ENCODE data around the gene LRRC9.
"Not testable (repeated sequence)": the region's sequence is repeated elsewhere in the genome, so short reads cannot be mapped to it uniquely, and the experiment has no call there.

The LRRC9 gene

GRCh38 chr14:59919570-59920377 lies at the start of gene LRRC9:
Gene LRRC9, plus strand, starts transcription at chr14:59920144.
- DNase-seq (ENCODE audit: low read depth, low spot score): no peak

- no peak for DNase-seq (ENCODE audit: low read depth, low spot score)
Measured at GRCh38 chr14:59870277-59871165, 49.4 kb upstream of the LRRC9 start, which contains the start of gene RTN1. Gene RTN1, minus strand, starts transcription at chr14:59870776. Its CDS starts 146 bp downstream, at chr14:59870630.

GRCh38 chr14:59871166-59871495 lies 48.8 kb upstream of the LRRC9 start:
- DNase-seq (ENCODE audit: low read depth, low spot score): no peak

GRCh38 chr14:59882957-59883356 lies 37.0 kb upstream of the LRRC9 start:
- no peak for DNase-seq (ENCODE audit: low read depth, low spot score)

- no peak for DNase-seq (ENCODE audit: low read depth, low spot score)
Measured at GRCh38 chr14:59890676-59891075, 29.3 kb upstream of the LRRC9 start.

- no peak for DNase-seq (ENCODE audit: low read depth, low spot score)
Measured at GRCh38 chr14:59895721-59896120, 24.2 kb upstream of the LRRC9 start.

GRCh38 chr14:59897757-59898383 lies 22.1 kb upstream of the LRRC9 start:
- DNase-seq (ENCODE audit: low read depth, low spot score): no peak

- DNase-seq (ENCODE audit: low read depth, low spot score): no peak
Measured at GRCh38 chr14:59900556-59900955, 19.4 kb upstream of the LRRC9 start.

GRCh38 chr14:59904184-59904583 lies 15.8 kb upstream of the LRRC9 start:
- DNase-seq (ENCODE audit: low read depth, low spot score): no peak

- DNase-seq (ENCODE audit: low read depth, low spot score): no peak
Measured at GRCh38 chr14:59905188-59905587, 14.8 kb upstream of the LRRC9 start.

- no peak for DNase-seq (ENCODE audit: low read depth, low spot score)
Measured at GRCh38 chr14:59912443-59912842, 7.5 kb upstream of the LRRC9 start.

GRCh38 chr14:59913187-59913586 lies 6.8 kb upstream of the LRRC9 start:
- no peak for DNase-seq (ENCODE audit: low read depth, low spot score)

- DNase-seq (ENCODE audit: low read depth, low spot score): no peak
Measured at GRCh38 chr14:59918824-59919569, 947 bp upstream of the LRRC9 start.

GRCh38 chr14:59920378-59920683 lies 387 bp downstream of the LRRC9 start:
- no peak for DNase-seq (ENCODE audit: low read depth, low spot score)

- DNase-seq (ENCODE audit: low read depth, low spot score): no peak
Measured at GRCh38 chr14:59925797-59926196, 5.9 kb downstream of the LRRC9 start.

- no peak for DNase-seq (ENCODE audit: low read depth, low spot score)
Measured at GRCh38 chr14:59926534-59926933, 6.6 kb downstream of the LRRC9 start.

GRCh38 chr14:59931237-59931636 lies 11.3 kb downstream of the LRRC9 start:
- no peak for DNase-seq (ENCODE audit: low read depth, low spot score)

GRCh38 chr14:59936145-59936544 lies 16.2 kb downstream of the LRRC9 start:
- DNase-seq (ENCODE audit: low read depth, low spot score): no peak

GRCh38 chr14:59939828-59940227 lies 19.9 kb downstream of the LRRC9 start:
- DNase-seq (ENCODE audit: low read depth, low spot score): no peak

- not testable (repeated sequence) for DNase-seq (ENCODE audit: low read depth, low spot score)
Measured at GRCh38 chr14:59942296-59942862, 22.4 kb downstream of the LRRC9 start.

GRCh38 chr14:59944909-59945308 lies 25.0 kb downstream of the LRRC9 start:
- no peak for DNase-seq (ENCODE audit: low read depth, low spot score)
